GM19239 (cell line): Measurements from ENCODE around the gene TEX55.
"Not testable (repeated sequence)": the region's sequence is repeated elsewhere in the genome, so short reads cannot be mapped to it uniquely, and the experiment has no call there.

Source experiments
- DNase-seq: peaks from one replicate; pipeline ENCODE4 v3.0.0; 2011; ENCODE audit warnings: low spot score; ENCODE audit not compliant: insufficient read length
- FAIRE-seq: peaks from 2 replicates; lab custom pipeline; 2011; peaks lifted over from hg19 to GRCh38; lab: Jason Lieb, UNC

The TEX55 gene

DNA sequence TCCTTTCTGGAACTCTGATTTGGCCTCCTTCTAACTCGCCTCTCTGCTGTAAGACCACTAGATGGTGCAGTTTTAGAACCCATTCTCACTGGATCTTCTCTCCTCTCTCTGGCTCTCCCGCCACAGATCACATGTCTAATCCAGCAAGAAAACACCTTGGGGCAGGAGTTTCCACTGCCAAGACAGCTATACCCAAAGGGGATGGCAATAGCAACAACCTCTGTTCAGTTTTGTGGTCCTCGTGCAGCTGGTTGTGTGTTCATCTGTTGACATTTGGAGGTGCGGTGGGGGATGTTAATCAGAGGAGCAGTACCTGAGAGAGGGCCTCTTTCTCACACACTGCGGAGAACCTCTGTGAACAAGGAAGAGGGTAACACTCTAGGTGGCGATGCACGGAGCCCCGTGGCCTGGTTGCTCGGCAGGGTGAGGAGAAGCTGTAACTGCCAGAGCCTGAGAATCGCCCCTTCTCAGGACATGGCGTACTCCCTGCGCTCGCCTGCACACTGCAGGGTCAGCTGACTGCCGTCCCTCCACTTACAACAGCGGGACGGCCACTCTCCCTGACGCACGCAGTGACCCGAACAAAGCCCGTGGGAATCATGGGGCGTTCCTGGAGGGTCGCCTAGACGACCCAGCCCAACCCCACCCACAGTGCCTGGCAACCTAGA, at the start of gene TEX55:
TSS of gene TEX55 (plus strand) at position 666 of the 668 bp plus-strand sequence. CDS start 25 bp downstream, outside the sequence.
- peak; percentile 78 for FAIRE-seq
- DNase-seq = peak; percentile 15

DNA sequence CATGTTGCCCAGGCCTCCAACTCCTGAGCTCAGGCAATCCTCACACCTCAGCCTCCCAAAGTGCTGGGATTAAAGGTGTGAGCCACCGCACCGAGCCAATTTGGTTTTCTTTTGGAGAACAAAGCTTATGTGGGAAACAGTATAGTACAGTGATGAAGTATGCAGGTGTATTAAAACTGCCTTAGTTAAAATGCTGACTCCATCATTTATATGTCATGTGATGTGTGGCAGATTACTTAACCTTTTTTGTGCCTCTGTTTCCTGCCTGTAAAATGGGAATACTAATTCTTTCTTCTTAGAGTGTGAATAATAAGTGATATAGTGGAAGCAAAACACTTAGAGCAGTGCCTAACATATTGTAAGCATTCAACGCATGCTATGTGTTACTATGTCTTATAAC, 48.0 kb upstream of the TEX55 start:
- FAIRE-seq (no peak), DNase-seq (no peak)

DNA sequence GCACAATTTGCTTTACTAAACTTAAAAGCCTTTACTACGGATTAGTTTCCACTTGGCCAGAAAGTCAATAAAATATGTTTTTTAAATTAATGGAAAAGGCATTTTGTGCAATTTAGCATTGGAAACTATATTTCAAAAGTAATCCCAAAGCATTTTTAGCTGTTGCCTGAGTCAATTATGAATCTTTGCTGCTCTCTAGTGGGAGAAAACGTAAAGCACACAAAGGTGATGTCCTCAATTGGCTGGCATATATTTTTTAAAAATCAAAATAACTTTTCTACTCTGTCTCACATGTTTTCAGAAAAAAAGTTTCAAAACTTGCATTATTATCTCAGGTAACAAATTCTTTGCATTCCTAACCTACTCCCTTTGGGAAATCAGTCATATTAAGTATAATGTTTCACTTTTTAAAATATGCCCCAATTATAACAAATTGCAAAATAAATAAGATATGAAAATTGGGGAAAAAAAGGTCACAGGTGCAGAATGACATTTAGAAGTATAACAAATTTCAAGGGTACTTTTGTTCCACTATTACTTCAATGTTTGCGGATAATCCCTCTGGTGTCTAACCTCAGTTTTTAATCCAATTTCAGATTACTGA, 47.2 kb upstream of the TEX55 start:
- FAIRE-seq = peak; percentile 37
- DNase-seq = no peak

DNA sequence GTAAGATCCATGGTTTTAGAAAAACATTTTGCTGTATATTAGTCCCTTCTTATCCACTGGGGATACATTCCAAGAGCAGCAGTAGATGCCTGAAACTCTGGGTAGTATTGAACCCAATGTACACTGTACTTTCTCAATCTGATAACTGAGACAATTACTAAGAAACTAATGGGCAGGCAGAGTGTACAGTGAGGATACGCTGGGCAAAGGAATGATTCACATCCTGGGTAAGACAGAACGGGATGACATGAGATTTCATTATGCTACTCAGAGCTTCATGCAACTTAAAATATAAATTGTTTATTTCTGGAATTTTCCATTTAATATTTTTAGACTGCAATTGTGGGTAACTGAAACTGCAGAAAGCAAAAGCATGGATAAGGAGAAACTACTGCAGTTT, 46.2 kb upstream of the TEX55 start:
- DNase-seq = no peak
- FAIRE-seq = no peak

DNA sequence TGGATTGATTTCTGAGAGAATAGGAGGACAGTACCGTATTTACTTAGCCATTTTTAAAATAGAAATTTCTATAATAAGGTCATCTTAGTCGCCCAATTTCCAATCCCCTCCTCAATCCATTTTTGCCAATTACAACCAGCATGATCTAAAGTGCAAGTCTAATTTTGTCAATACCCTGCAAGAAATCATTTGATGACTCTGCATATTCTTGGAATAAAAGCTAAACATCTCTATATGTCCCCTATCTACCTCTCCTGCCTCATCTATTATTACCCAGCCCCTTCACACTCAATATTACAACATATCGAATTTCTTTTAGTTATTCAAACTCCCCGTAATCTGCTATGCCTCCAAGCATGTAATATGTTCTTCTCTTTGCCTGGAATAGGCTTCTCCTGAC, 41.9 kb upstream of the TEX55 start:
- DNase-seq (no peak), FAIRE-seq (no peak)

DNA sequence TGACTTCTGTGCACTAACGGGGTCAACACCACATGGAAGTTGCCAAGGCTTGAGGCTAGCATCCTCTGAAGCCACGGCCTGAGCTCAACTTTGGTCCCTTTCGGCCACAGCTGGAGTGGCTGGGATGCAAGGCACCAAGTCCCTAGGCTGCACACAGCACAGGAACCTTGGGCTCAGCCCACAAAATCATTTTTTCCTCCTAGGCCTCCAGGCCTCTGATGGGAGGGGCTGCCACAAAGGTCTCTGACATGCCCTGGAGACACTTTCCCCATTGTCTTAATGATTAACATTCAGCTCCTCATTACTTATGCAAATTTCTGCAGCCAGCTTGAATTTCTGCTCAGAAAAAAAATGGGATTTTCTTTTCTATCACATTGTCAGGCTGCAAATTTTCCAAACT, 27.6 kb upstream of the TEX55 start:
- DNase-seq, FAIRE-seq: not testable (repeated sequence)

DNA sequence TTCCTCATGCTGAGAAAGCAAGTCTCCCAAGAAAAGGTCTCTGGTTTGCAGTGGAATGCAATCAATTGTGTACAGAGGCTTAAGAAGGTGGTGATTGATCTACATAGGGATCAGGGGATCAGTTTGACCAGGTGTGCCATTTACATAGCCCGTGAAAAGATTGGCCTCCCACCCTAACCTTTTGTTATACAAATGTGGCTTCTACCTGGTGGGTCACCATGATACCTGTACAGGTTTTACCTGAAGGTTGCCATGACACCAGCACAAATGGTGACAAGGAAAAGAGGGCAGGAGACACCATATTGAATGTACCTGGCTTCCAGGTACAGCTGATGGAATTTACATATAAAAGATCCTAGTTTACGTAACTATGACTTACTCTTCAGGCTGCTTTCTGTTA, 25.5 kb upstream of the TEX55 start:
- DNase-seq (no peak), FAIRE-seq (no peak)

DNA sequence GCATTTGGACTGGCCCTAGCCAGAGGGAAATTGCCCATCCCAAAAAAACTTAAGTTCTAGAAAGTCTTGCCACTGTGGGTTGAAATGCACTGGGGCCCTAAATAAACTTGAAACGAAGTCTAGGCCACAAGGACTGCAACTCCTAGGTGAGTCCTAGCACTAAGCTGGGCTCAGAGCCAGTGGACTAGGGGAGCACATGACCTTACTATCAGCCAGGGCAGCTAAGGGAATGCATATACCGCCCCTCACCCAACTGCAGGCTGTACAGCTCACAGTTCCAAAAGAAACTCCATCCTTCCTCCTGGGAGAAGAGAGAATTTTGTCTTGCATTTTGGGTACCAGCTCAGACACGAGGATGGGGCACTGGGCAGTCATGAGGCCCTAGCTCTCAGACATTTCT, 23.6 kb upstream of the TEX55 start:
- FAIRE-seq = no peak
- no peak for DNase-seq

DNA sequence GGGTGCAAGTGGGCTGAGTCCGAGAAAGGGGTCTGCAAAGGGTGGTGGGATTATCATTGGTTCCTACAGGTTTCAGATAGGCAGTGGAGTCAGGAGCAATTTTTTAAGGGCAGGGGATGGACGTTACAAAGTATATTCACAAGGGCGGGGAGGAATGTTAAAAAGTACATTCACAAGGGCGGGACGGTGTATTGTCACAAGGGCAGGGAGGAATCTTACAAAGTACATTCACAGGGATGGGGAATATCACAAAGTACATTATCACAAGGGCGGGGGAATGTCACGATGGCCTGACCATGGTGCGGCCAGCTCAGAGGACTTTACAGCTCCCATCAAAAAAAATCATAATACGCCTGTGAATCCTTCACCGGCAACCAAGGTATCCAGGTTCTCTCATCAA, 20.6 kb upstream of the TEX55 start:
- FAIRE-seq = no peak
- DNase-seq = no peak

DNA sequence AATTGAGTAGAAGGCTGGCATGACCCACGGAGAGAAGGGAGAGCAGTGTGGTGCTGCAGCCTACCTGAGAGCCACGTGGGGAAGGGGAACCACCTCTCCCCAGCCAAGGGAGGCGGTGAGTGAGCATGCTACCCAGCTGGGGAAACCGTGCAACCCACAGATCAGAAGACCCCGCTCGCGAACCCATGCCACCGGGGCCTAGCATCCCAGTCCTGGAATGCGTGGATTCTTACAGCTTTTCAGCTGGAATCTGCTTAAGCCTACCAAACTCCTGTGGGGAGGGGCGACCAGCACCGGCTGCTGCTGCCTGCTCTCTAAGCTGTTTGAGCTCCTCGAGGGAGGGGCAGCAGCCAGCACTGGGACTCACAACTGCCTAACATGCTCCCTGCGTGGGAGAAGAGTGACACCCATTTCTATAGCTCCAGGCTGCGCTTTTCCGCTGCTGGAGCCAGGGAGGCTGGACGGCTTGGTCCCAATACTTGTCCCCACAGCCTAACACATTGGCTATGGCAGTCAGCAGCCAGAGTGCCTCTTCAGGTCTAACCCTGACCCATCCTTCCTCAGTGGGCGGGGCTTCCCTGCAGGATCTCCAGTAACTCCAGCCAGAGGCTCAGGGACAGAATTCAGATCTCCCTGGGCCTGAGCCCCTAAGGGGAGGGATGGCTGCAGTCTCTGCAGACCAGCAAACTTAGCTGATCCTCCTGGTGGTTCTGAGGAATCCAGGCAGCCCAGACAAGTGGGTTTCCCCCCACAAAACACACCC, 20.0 kb upstream of the TEX55 start:
- FAIRE-seq (no peak), DNase-seq (no peak)

DNA sequence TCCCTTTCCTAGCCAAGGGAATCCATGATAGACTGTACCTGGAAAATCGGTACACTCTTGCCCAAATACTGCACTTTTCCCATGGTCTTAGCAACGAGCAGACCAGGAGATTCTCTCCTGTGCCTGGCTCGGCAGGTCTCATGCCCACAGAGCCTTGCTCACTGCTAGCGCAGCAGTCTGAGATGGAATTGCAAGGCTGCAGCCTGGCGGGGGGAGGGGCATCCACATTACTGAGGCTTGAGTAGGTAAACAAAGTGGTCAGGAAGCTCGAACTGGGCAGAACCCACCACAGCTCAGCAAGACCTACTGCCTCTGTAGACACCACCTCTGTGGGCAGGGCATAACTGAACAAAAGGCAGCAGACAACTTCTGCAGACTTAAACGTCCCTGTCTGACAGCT, 15.7 kb upstream of the TEX55 start:
- not testable (repeated sequence) for FAIRE-seq, DNase-seq

DNA sequence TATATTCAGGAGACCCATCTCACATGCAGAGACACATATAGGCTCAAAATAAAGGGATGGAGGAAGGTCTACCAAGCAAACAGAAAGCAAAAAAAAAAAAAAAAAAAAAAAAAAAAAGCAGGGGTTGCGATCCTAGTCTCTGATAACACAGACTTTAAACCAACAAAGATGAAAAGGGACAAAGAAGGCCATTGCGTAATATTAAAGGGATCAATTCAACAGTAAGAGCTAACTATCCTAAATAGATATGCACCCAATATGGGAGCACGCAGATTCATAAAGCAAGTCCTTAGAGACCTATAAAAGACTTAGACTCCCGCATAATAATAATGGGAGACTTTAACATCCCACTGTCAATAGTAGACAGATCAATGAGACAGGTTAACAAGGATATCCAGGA, 13.7 kb upstream of the TEX55 start:
- not testable (repeated sequence) for DNase-seq, FAIRE-seq

DNA sequence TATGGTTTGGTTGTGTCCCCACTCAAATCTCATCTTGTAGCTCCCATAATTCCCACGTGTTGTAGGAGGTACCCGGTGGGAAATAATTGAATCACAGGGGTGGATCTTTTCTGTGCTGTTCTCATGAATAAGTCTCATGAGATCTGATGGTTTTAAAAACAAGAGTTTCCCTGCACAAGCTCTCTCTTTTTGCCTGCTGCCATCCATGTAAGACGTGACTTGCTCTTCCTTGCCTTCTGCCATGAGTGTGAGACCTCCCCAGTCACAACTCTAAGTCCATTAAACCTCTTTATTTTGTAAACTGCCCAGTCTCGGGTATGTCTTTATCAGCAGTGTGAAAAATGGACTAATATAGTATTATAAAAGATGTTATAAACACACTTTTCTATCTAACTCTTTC, 6.6 kb upstream of the TEX55 start:
- FAIRE-seq, DNase-seq: not testable (repeated sequence)

DNA sequence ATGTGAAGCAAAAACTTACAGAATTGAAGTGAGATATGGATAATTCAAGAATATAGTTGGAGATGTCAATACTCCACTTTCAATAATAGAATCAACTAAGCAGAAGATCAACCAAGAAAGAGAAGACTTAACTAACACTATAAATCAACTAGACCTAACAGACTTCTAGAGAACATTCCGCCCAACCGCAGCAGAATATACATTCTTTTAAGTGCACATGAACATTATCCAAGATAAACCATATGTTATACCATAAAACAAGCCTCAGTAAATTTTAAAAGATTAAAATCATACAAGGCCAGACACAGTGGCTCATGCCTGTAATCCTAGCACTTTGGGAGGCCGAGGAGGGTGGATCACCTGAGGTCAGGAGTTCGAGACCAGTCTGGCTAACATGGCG, 5.5 kb upstream of the TEX55 start:
- FAIRE-seq = no peak
- DNase-seq = no peak

DNA sequence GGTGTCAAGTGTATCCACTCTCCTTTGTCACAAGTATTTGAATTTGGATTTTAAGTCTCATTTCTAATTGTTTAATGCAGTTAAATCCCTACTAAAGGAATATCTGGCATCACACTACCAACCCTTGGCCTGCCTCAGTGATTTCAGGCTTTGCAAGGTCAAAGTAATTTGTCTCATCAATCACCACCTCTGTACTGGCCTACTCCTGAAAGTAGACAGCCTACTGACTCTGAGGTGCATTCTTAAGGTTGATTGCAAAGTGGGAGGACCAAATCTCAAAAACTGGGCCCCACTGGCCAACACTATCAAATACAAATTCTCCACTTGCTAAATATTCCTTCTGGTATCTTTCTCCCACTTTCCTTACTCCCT, 851 bp upstream of the TEX55 start:
- DNase-seq = no peak

DNA sequence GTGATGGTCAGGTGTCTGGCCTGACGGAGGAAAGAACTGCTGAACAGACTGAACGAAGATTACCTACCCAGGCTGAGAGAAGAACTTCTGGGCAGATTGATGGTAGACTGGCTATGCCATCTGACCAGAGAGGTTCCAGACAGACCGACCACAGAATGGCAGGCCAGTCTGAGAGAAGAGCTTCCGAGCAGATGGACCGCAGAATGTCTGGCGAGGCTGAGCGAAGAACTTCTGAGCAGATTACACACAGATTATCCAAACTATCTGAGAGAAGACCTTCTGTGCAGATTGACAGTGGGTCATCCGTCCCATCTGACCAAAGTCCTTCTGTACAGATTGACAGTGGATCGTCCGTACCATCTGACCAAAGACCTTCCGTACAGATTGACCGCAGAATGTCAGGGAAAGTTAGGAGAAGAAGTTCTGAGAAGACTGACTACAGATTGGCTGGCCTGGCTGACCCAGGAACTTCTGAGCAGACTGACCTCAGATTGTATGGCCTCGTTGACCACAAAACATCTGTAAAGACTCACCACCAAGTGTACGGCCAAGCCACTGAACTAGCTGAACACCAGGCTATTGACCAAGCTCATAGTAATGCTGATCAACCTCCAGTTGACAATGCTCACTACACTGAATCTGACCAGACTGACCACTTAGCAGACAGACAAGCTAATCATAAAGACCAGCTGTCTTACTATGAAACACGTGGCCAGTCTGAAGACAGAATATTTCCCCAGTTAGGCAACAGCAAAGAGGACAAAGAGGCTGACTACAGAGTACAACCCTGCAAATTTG, 812 bp downstream of the TEX55 start:
- FAIRE-seq = no peak
- no peak for DNase-seq

More for the DNA sequence above, 851 bp upstream of the TEX55 start:
- FAIRE-seq = peak; percentile 21

DNA sequence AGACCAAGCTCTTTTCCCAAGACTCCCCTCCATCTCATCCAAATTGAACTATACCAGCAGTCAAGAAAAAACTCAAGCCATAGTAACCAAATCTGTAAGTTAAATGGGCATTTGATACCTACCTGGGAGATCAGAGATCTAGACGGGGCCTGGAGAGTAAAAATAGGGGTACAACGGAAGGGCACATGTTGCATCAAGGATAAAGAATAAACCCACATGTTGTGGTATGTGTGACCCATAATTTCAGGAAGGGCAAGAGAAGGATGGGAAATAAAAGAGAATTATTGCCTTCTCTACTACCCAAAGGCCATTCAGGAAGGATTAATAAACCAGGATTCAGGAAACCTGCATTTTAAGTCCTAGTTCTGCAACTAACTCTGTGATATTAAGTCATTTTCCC, 1.5 kb downstream of the TEX55 start:
- no peak for FAIRE-seq
- no peak for DNase-seq

DNA sequence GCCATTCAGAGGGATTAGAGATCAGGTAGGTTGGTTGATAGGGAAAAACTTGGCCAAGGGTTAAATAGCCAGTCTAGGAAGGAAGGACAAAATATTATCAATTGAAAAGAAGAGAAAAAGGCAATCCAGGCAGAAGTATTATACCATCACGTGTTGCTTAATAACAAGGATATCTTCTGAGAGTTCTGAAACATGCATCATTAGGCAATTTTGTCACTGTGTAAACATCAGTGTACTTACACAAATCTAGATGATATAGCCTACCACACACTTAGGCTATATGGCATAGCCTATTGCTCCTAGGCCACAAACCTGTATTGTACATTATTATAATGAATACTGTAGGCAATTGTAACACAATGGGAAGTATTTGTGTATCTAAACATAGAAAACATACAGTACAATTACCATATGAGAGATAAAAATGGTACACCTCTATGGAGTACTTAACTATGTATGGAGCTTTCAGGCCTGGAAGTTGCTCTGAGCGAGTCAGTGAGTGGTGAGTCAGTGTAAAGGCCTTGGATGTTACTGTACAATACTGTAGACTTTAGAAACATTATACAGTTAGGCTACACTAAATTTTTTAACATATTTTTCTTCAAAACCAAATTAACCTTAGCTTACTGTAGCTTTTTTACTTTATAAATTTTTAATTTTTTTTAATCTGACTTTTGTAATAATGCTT, 2.7 kb downstream of the TEX55 start:
- FAIRE-seq = no peak
- DNase-seq = no peak

DNA sequence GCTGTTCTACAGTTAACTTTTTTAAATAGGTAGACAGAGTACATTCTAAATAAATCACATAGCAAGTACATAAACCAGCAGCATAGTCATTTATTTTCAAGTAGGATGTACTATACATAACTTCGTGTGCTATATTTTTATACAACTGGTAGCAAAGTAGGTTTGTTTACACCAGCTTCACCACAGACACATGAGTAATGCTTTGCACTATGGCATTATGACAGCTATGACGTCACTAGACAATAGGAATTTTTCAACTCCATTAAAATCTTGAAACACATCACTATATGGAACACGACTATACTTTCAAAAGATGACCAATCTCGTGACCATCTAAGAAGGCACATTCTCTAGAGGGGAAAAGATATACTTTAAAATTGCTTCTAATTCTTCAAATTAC, 3.5 kb downstream of the TEX55 start:
- no peak for FAIRE-seq

DNA sequence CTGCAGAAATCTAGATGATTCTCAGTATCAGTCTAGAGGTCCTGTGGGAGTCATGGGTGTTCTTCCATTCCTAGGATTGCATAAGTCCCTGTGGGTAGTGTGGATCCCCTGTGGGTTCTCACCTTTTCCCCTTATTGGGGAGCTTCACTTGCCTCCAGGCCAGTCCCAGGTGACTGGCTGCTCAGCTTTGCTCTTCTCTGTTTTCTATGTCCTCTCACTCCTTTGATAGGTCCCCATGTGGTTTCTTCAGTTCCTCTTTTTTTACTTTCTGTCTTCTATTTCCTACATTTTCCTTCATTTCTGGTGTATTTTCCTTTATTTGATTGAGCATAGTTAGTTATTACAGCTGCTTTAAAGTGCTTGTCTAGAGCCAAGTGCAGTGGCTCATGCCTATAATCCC, 10.9 kb downstream of the TEX55 start:
- no peak for DNase-seq
- no peak for FAIRE-seq

More for the DNA sequence above, 3.5 kb downstream of the TEX55 start:
- DNase-seq = no peak
